Natural killer cell treated with Interleukin-12 subunit alpha and Interleukin-12 subunit beta and Interleukin-15 and Interleukin-18, amount 100 ng/mL, for 72 hours (primary cell): Measurements from ENCODE around the gene TIGD6. TPM values are rescaled to one million over a fixed set of nuclear protein-coding genes. Genes with fewer than 3 reads are reported as not detected.

Experiments used
- ATAC-seq, 2 donors: fragments of 150-1000 bp; cut with Tn5 transposase in 1 of 2; sonication (Bioruptor Pico), chemical (Tn5 transposase) in 1 of 2; 2 replicates each; pipeline ENCODE4 v1.10.0; 2021
- DNase-seq: peaks from one replicate; pipeline ENCODE4 v3.0.0; 2022; ENCODE audit warnings: low spot score
- H3K27ac Mint-ChIP-seq, 2 donors: 1 replicate in 1 of 2; 2 replicates in 1 of 2; pipeline ENCODE4 v1.8.0; 2022; ENCODE audit warnings: mixed read lengths in 2 of 2, mild to moderate bottlenecking in 1 of 2, moderate library complexity in 1 of 2
- H3K27me3 Mint-ChIP-seq, 2 donors: 1 replicate in 1 of 2; 2 replicates in 1 of 2; pipeline ENCODE4 v1.8.0; 2022; ENCODE audit warnings: mixed read lengths in 2 of 2
- H3K36me3 Mint-ChIP-seq: one replicate; pipeline ENCODE4 v1.8.0; 2022; ENCODE audit warnings: mixed read lengths
- H3K4me1 Mint-ChIP-seq, 2 donors: 1 replicate in 1 of 2; 2 replicates in 1 of 2; pipeline ENCODE4 v1.8.0; 2022; ENCODE audit warnings: low read depth in 2 of 2, mixed read lengths in 2 of 2, mild to moderate bottlenecking in 1 of 2
- H3K4me3 Mint-ChIP-seq: one replicate; pipeline ENCODE4 v1.8.0; 2022; ENCODE audit warnings: mixed read lengths
- H3K9me3 Mint-ChIP-seq: 2 replicates; pipeline ENCODE4 v1.8.0; 2022; ENCODE audit warnings: mixed read lengths
- total RNA-seq, 2 donors: library from RNA; stranded (reverse); gene quantifications; one replicate each; pipeline ENCODE4 v1.2.3, GENCODE V29; 2022

TIGD6 gene
- total RNA-seq, 2 donors from 2014 or later, result 2.4 to 2.7 TPM

- peaks cover 25 to 31% of the 10 kb centered on the region in 2 donors for H3K4me1 Mint-ChIP-seq
- DNase-seq (no peak), ATAC-seq (no peak)
- no peak overlapping the region for H3K4me3 Mint-ChIP-seq
- H3K27ac Mint-ChIP-seq, result no peak overlapping the region
- peaks cover 25% of the 10 kb centered on the region for H3K36me3 Mint-ChIP-seq
- H3K9me3 Mint-ChIP-seq, result no peaks in the 10 kb centered on the region
- no peaks in the 10 kb centered on the region for H3K27me3 Mint-ChIP-seq
These were observed 6.6 kb upstream of the TIGD6 start for GRCh38 chr5:150007050-150007449.

- Mint-ChIP-seq H3K36me3 (peaks cover 25% of the 10 kb centered on the region), H3K4me1 (peaks cover 31 to 38% of the 10 kb centered on the region in 2 donors), H3K4me3 (no peak overlapping the region), H3K27me3 (no peaks in the 10 kb centered on the region), H3K27ac (no peak overlapping the region), H3K9me3 (no peaks in the 10 kb centered on the region)
- DNase-seq, result no peak
- no peak for ATAC-seq
These were observed 5.9 kb upstream of the TIGD6 start for GRCh38 chr5:150006318-150006717.

GRCh38 chr5:150001660-150002486, 1.4 kb upstream of the TIGD6 start:
- H3K9me3 Mint-ChIP-seq, result no peaks in the 10 kb centered on the region
- ATAC-seq, result peak; percentile 68 to 77
- DNase-seq, result peak; percentile 67
- H3K36me3 Mint-ChIP-seq, result peaks cover 7% of the 10 kb centered on the region
- H3K4me3 Mint-ChIP-seq, result peak overlapping the region; percentile 91
- peak overlapping the region; percentile 80 to 90 for H3K27ac Mint-ChIP-seq
- H3K4me1 Mint-ChIP-seq, result peaks cover 36 to 39% of the 10 kb centered on the region in 2 donors
- no peaks in the 10 kb centered on the region for H3K27me3 Mint-ChIP-seq

DNA sequence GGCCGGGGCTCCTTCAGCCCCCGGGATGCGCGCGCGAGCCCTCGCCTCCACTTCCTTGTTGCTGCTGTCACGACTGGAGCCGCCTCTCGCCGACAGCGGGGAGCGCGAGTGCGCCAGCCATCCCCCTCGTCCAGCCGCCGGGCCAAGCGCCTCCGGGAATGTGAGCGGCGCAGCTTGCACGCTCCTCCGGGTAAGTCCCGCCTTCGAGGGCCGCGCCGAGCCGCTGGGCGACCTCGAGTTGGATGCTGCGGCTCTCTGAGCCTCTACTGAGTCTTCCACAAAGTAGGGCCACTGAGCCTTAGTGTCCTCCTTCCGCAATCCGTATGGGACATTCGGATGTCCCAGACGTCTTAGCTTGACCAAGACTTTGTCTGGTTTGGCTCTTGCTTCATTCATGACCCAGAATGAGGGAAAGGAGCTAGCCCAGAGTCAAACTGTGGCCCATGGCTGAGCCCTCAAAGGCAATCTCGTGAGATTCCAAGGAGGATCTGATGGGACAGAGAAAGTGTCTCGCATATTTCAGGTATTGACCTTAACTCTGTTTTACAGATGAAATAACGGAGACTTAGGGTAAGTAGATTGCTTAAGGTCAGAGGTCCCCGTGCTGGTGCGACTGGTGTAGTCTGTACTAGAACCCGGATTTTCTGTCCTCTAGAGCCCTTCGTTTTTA, 671 bp upstream of the TIGD6 start:
- peak; percentile 33 to 45 for ATAC-seq
- peaks cover 36 to 39% of the 10 kb centered on the region in 2 donors for H3K4me1 Mint-ChIP-seq
- DNase-seq, result peak; percentile 62
- H3K4me3 Mint-ChIP-seq, result peak overlapping the region; percentile 91
- H3K27ac Mint-ChIP-seq, result peak overlapping the region; percentile 80 to 90
- no peaks in the 10 kb centered on the region for H3K27me3 Mint-ChIP-seq
- H3K36me3 Mint-ChIP-seq, result peaks cover 7% of the 10 kb centered on the region
- no peaks in the 10 kb centered on the region for H3K9me3 Mint-ChIP-seq

DNA sequence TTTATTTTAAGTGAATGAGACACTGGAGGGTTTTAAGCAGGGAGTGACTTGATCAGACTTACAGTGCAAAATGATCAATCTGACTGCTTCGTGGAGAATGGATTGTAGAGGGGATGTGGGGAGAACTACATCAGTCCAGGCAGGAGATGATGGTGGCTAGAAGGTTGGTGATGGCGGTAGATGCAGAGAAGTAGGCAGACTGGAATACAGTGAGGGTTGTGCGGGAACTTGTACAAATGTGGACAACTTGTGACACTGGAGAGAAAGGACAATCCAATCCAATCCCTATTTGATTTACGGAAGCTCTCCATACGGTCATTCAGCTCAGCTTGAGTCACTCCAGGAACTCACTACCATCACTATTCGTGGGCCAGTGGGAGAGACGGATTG, 593 bp downstream of the TIGD6 start:
- peaks cover 5% of the 10 kb centered on the region for H3K36me3 Mint-ChIP-seq
- peak overlapping the region; percentile 91 for H3K4me3 Mint-ChIP-seq
- H3K4me1 Mint-ChIP-seq, result peaks cover 34 to 38% of the 10 kb centered on the region in 2 donors
- H3K9me3 Mint-ChIP-seq, result no peaks in the 10 kb centered on the region
- DNase-seq, result no peak
- ATAC-seq, result no peak
- H3K27me3 Mint-ChIP-seq, result no peaks in the 10 kb centered on the region
- H3K27ac Mint-ChIP-seq, result peak overlapping the region; percentile 80 to 90

- Mint-ChIP-seq H3K4me1 (peaks cover 33 to 34% of the 10 kb centered on the region in 2 donors), H3K27ac (peak overlapping the region; percentile 80 to 90), H3K36me3 (peaks cover under 1% of the 10 kb centered on the region), H3K27me3 (no peaks in the 10 kb centered on the region), H3K4me3 (peak overlapping the region; percentile 91), H3K9me3 (no peaks in the 10 kb centered on the region)
- no peak for ATAC-seq
- DNase-seq, result no peak
These were observed 1.1 kb downstream of the TIGD6 start for GRCh38 chr5:149999359-149999758.

- H3K4me1 Mint-ChIP-seq, result peaks cover 30 to 34% of the 10 kb centered on the region in 2 donors
- no peaks in the 10 kb centered on the region for H3K27me3 Mint-ChIP-seq
- ATAC-seq (no peak), DNase-seq (no peak)
- peak overlapping the region; percentile 80 to 90 for H3K27ac Mint-ChIP-seq
- H3K9me3 Mint-ChIP-seq, result no peaks in the 10 kb centered on the region
- H3K36me3 Mint-ChIP-seq, result no peaks in the 10 kb centered on the region
- no peak overlapping the region for H3K4me3 Mint-ChIP-seq
These were observed 2.2 kb downstream of the TIGD6 start for GRCh38 chr5:149998281-149998680.

DNA sequence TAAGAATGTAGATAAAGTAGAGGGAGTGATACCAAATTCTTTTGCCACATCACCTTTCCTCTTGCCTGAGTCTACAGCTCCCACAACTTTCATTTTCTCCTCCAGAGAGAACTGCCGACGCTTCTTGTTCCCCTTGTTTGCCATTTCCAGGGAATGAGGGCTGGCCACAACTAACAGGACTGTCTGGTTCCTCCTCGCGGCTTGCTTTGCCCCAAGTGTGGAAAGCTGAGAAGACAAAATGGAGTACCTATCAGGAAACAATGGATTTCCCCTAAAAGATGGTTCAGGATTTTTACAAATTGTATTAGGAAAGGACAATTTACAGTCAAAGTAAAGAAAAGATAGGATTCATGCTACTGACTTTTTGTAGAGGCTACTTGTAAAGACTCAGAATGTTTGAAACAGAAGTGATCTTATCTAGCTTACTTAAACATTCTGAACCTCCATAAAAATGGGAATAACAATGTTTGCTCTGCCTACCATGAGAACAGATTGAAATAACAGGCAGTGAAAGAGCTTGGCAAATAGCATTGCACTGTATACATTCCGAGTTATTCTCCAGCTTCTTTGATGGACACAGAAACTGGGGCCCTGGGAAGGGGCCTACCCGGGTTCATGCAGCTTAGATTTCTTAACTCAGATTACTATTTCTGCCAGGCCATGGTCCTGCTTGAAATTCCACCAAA, 4.1 kb downstream of the TIGD6 start:
- H3K27me3 Mint-ChIP-seq, result no peaks in the 10 kb centered on the region
- H3K36me3 Mint-ChIP-seq, result no peaks in the 10 kb centered on the region
- H3K9me3 Mint-ChIP-seq, result no peaks in the 10 kb centered on the region
- H3K27ac Mint-ChIP-seq, result no peak overlapping the region
- ATAC-seq (no peak), DNase-seq (no peak)
- H3K4me1 Mint-ChIP-seq, result peaks cover 15 to 19% of the 10 kb centered on the region in 2 donors
- H3K4me3 Mint-ChIP-seq, result no peak overlapping the region

DNA sequence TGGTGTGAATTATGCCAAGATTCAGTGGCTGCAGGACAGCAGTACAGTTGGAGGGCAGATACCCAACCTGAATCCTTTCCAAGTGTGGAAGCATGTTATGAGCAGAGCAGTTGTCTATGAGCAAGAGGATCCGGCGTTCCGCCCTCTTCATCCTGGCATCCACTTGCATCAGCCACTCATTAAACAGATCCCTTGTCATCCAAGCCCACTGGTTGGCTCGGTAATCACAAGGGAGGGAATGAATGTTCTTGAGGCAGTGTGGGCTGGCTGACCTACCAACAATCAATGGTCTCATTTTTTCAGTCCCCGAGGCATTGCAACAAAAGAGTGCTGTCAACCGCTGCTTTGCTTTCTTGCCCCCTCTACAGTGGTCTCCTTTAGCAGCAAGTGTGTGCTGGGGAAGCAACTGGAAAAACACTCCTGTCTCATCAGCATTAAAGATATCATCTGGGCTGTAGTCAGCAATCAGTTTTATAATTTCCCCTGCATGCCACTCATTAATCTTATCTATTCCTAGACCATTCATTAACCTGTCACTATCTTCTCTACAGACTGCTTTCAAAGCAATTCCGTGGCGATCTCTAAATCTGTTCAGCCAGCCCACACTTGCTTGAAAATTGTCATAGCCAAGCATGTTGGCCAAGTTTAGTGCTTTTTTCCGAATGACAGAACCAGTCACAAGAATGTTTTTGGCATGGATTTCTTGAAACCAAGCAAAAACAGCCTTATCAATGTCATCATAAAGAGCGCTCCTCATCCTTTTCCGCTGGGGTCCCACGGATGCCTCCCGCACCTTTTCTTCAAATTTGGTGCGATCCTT, 4.9 kb downstream of the TIGD6 start:
- no peaks in the 10 kb centered on the region for H3K9me3 Mint-ChIP-seq
- ATAC-seq, result no peak
- H3K4me3 Mint-ChIP-seq, result no peak overlapping the region
- H3K4me1 Mint-ChIP-seq, result peaks cover 17 to 19% of the 10 kb centered on the region in 2 donors
- H3K36me3 Mint-ChIP-seq, result no peaks in the 10 kb centered on the region
- H3K27ac Mint-ChIP-seq, result no peak overlapping the region
- DNase-seq, result no peak
- no peaks in the 10 kb centered on the region for H3K27me3 Mint-ChIP-seq

GRCh38 chr5:149993471-149993870, 7.0 kb downstream of the TIGD6 start:
- no peak for ATAC-seq
- H3K4me1 Mint-ChIP-seq, result peaks cover under 1 to 3% of the 10 kb centered on the region in 2 donors
- no peak for DNase-seq
- H3K9me3 Mint-ChIP-seq, result no peaks in the 10 kb centered on the region
- no peaks in the 10 kb centered on the region for H3K27me3 Mint-ChIP-seq
- H3K4me3 Mint-ChIP-seq, result no peak overlapping the region
- no peaks in the 10 kb centered on the region for H3K36me3 Mint-ChIP-seq
- H3K27ac Mint-ChIP-seq, result no peak overlapping the region

- DNase-seq, result peak; percentile 69
- Mint-ChIP-seq H3K4me1 (peaks cover 0 to 3% of the 10 kb centered on the region in 2 donors), H3K27ac (no peak overlapping the region), H3K4me3 (no peak overlapping the region), H3K27me3 (no peaks in the 10 kb centered on the region), H3K9me3 (no peaks in the 10 kb centered on the region), H3K36me3 (no peaks in the 10 kb centered on the region)
- ATAC-seq, result peak; percentile 78 to 83
These were observed 9.7 kb downstream of the TIGD6 start for GRCh38 chr5:149990518-149991376.

DNA sequence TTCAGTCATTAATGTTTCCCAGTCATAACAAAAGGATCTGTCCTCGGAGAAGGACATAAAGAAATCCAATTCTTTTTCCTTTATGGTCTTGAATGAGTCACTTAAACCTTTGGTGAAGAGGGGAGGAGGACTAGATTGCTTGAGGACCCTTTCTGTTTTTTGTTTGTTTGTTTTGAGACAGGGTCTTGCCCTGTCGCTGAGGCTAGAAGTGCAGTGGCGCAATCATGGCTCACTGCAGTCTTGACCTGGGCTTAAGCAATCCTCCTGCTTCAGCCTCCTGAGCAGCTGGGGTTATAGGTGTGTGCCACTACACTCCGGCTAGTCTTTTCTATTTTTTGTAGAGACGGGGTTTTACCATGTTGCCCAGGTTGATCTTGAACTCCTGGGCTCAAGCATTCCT, 12.3 kb downstream of the TIGD6 start:
- peaks cover 0 to 3% of the 10 kb centered on the region in 2 donors for H3K4me1 Mint-ChIP-seq
- H3K36me3 Mint-ChIP-seq, result no peaks in the 10 kb centered on the region
- no peaks in the 10 kb centered on the region for H3K9me3 Mint-ChIP-seq
- DNase-seq (no peak), ATAC-seq (no peak)
- no peaks in the 10 kb centered on the region for H3K27me3 Mint-ChIP-seq
- H3K27ac Mint-ChIP-seq, result no peak overlapping the region
- no peak overlapping the region for H3K4me3 Mint-ChIP-seq
